Measurements from ENCODE around the gene TCF20.

The TCF20 gene

GRCh38 chr22:42269432-42270175 lies 849 bp downstream of the TCF20 start:
- Histone ChIP-seq H3K9ac (ENCODE audit: low read length) (peak overlapping the region; percentile 91), H3K79me2 (ENCODE audit: control insufficient read depth, insufficient read depth, low read length) (peaks cover 38% of the 10 kb centered on the region), H3K79me1 (ENCODE audit: low read length) (peaks cover 12% of the 10 kb centered on the region), H3K56ac (ENCODE audit: low read length) (peak overlapping the region; percentile 91), H3K27ac (ENCODE audit: low read depth, low read length) (peak overlapping the region; percentile 96), H4K8ac (ENCODE audit: low read depth, low read length) (peak overlapping the region; percentile 77), H3K27me3 (ENCODE audit: insufficient read depth, low read length, poor library complexity) (no peaks in the 10 kb centered on the region), H3K36me3 (ENCODE audit: control insufficient read depth, insufficient read depth, low read length) (no peaks in the 10 kb centered on the region), H3K4me2 (ENCODE audit: low read length) (peak overlapping the region; percentile 52), H4K5ac (ENCODE audit: low read length) (no peak overlapping the region), H2BK120ac (ENCODE audit: low read depth, low read length) (no peak overlapping the region), H3K4me1 (ENCODE audit: control insufficient read depth, low read depth, low read length) (peaks cover 12% of the 10 kb centered on the region), H2BK5ac (ENCODE audit: low read length) (no peak overlapping the region), H2BK15ac (replicated peaks; ENCODE audit: low read depth) (no peak overlapping the region), H2AK5ac (ENCODE audit: low read length) (no peak overlapping the region), H3K23ac (ENCODE audit: low read length) (no peak overlapping the region), H3K4ac (ENCODE audit: low read depth, low read length) (peak overlapping the region; percentile 95), H3K4me3 (ENCODE audit: low read length) (peak overlapping the region; percentile 75), H3K18ac (ENCODE audit: low read length) (peak overlapping the region; percentile 88)
- peak; percentile 83 for DNase-seq
- WGBS (ENCODE audit: extremely low coverage, insufficient coverage, low lambda C conversion rate), result no CpG with 5 or more reads among the region's 70 CpGs

DNA sequence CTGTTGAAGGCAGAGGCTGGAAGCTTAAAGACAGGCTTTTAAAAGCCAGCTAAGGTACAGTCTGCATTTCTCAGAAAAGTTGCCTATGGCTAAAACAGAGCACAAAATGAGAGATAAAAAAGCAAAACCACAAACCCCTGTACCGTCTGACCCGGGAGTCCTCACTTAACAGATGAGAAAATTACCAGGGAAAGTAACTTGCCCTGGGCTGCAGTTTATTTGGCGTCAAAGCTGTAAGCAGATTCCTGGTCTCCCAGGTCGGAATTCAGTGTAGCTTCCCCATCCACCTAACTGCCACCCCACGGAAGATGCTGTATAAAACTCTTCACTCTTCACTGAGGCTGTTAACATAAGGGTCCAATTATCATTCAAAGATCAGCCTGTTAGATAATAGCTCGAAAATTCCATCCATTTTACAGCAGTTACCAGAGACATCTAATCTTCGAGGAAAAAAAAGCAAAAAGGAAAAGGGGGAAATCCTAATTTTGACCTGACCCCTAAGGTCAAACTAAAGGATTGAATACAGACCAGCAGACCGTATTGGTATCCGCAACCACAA lies 1.5 kb downstream of the TCF20 start:
- Histone ChIP-seq H3K56ac (ENCODE audit: low read length) (peak overlapping the region; percentile 91), H3K4me1 (ENCODE audit: control insufficient read depth, low read depth, low read length) (peaks cover 10% of the 10 kb centered on the region), H2AK5ac (ENCODE audit: low read length) (no peak overlapping the region), H3K27me3 (ENCODE audit: insufficient read depth, low read length, poor library complexity) (no peaks in the 10 kb centered on the region), H3K9ac (ENCODE audit: low read length) (peak overlapping the region; percentile 91), H3K27ac (ENCODE audit: low read depth, low read length) (peak overlapping the region; percentile 96), H2BK120ac (ENCODE audit: low read depth, low read length) (no peak overlapping the region), H3K79me2 (ENCODE audit: control insufficient read depth, insufficient read depth, low read length) (peaks cover 43% of the 10 kb centered on the region), H2BK5ac (ENCODE audit: low read length) (no peak overlapping the region), H3K18ac (ENCODE audit: low read length) (no peak overlapping the region), H4K8ac (ENCODE audit: low read depth, low read length) (no peak overlapping the region), H3K4me2 (ENCODE audit: low read length) (peak overlapping the region; percentile 52), H3K4me3 (ENCODE audit: low read length) (peak overlapping the region; percentile 75), H4K5ac (ENCODE audit: low read length) (no peak overlapping the region), H3K4ac (ENCODE audit: low read depth, low read length) (no peak overlapping the region), H3K23ac (ENCODE audit: low read length) (no peak overlapping the region), H3K79me1 (ENCODE audit: low read length) (peaks cover 15% of the 10 kb centered on the region), H3K36me3 (ENCODE audit: control insufficient read depth, insufficient read depth, low read length) (no peaks in the 10 kb centered on the region), H2BK15ac (replicated peaks; ENCODE audit: low read depth) (no peak overlapping the region)
- DNase-seq, result no peak
- no CpG with 5 or more reads among the region's 9 CpGs for WGBS (ENCODE audit: extremely low coverage, insufficient coverage, low lambda C conversion rate)

- Histone ChIP-seq H3K27me3 (ENCODE audit: insufficient read depth, low read length, poor library complexity) (no peaks in the 10 kb centered on the region), H3K36me3 (ENCODE audit: control insufficient read depth, insufficient read depth, low read length) (no peaks in the 10 kb centered on the region), H3K23ac (ENCODE audit: low read length) (no peak overlapping the region), H3K18ac (ENCODE audit: low read length) (no peak overlapping the region), H2AK5ac (ENCODE audit: low read length) (no peak overlapping the region), H3K27ac (ENCODE audit: low read depth, low read length) (no peak overlapping the region), H3K4ac (ENCODE audit: low read depth, low read length) (no peak overlapping the region), H3K4me1 (ENCODE audit: control insufficient read depth, low read depth, low read length) (peaks cover 7% of the 10 kb centered on the region), H2BK120ac (ENCODE audit: low read depth, low read length) (no peak overlapping the region), H3K9ac (ENCODE audit: low read length) (no peak overlapping the region), H3K4me2 (ENCODE audit: low read length) (no peak overlapping the region), H4K8ac (ENCODE audit: low read depth, low read length) (no peak overlapping the region), H2BK15ac (replicated peaks; ENCODE audit: low read depth) (no peak overlapping the region), H3K79me1 (ENCODE audit: low read length) (peaks cover 37% of the 10 kb centered on the region), H2BK5ac (ENCODE audit: low read length) (no peak overlapping the region), H3K56ac (ENCODE audit: low read length) (no peak overlapping the region), H3K79me2 (ENCODE audit: control insufficient read depth, insufficient read depth, low read length) (peaks cover 75% of the 10 kb centered on the region), H4K5ac (ENCODE audit: low read length) (no peak overlapping the region), H3K4me3 (ENCODE audit: low read length) (no peak overlapping the region)
- DNase-seq, result no peak
- no CpG with 5 or more reads among the region's 2 CpGs for WGBS (ENCODE audit: extremely low coverage, insufficient coverage, low lambda C conversion rate)
These were observed 5.1 kb downstream of the TCF20 start for GRCh38 chr22:42265321-42265720.

DNA sequence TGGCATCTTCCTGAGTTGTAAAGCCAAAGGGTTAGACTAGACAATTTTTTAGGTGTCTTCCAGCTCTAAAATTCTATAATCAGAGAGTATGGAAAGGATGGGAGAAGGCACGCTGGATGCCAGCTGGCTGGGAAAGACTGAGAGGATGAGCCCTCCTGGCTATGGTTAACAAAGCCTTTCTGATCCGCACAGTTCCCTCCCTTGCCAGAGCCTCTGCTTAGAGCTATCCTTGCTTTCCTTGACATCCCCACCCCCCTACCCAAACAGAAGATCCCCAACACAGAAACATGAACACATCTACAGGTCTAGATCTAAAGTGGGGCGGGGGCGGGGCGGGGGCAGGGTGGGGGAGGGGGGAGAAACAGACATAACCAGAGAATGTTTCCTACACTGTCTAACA lies 6.5 kb downstream of the TCF20 start:
- no CpG with 5 or more reads among the region's 5 CpGs for WGBS (ENCODE audit: extremely low coverage, insufficient coverage, low lambda C conversion rate)
- Histone ChIP-seq H3K79me1 (ENCODE audit: low read length) (peaks cover 43% of the 10 kb centered on the region), H3K4me2 (ENCODE audit: low read length) (no peak overlapping the region), H4K5ac (ENCODE audit: low read length) (no peak overlapping the region), H3K79me2 (ENCODE audit: control insufficient read depth, insufficient read depth, low read length) (peaks cover 82% of the 10 kb centered on the region), H3K27ac (ENCODE audit: low read depth, low read length) (no peak overlapping the region), H3K23ac (ENCODE audit: low read length) (no peak overlapping the region), H2BK15ac (replicated peaks; ENCODE audit: low read depth) (no peak overlapping the region), H2AK5ac (ENCODE audit: low read length) (no peak overlapping the region), H3K36me3 (ENCODE audit: control insufficient read depth, insufficient read depth, low read length) (no peaks in the 10 kb centered on the region), H2BK5ac (ENCODE audit: low read length) (no peak overlapping the region), H3K56ac (ENCODE audit: low read length) (no peak overlapping the region), H2BK120ac (ENCODE audit: low read depth, low read length) (no peak overlapping the region), H3K4me1 (ENCODE audit: control insufficient read depth, low read depth, low read length) (peaks cover 9% of the 10 kb centered on the region), H3K9ac (ENCODE audit: low read length) (no peak overlapping the region), H3K4ac (ENCODE audit: low read depth, low read length) (no peak overlapping the region), H4K8ac (ENCODE audit: low read depth, low read length) (no peak overlapping the region), H3K4me3 (ENCODE audit: low read length) (no peak overlapping the region), H3K18ac (ENCODE audit: low read length) (no peak overlapping the region), H3K27me3 (ENCODE audit: insufficient read depth, low read length, poor library complexity) (no peaks in the 10 kb centered on the region)
- no peak for DNase-seq

DNA sequence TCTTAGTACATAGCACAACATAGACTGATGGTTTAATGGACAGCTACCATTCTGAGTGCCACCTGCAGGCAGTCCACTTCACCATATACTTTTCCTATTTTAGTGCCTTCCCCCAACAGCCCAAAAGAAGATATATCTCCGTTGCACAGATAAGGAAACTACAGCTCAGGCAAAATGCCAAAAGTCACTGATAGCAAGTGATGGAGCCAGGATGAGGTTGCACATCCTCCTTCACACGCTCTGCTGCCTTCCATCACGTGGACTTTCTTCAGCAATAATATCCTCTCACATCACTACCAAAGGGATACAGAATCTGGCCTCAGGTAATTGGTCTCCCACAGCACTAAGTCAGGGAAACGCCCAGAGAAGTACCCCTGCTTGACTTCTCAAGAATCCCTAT lies 7.5 kb downstream of the TCF20 start:
- H3K18ac ChIP-seq (ENCODE audit: low read length), result no peak overlapping the region
- H3K79me2 ChIP-seq (ENCODE audit: control insufficient read depth, insufficient read depth, low read length), result peaks cover 78% of the 10 kb centered on the region
- H3K4me3 ChIP-seq (ENCODE audit: low read length), result no peak overlapping the region
- no peak overlapping the region for H3K4ac ChIP-seq (ENCODE audit: low read depth, low read length)
- peaks cover 40% of the 10 kb centered on the region for H3K79me1 ChIP-seq (ENCODE audit: low read length)
- H3K9ac ChIP-seq (ENCODE audit: low read length), result no peak overlapping the region
- H3K27ac ChIP-seq (ENCODE audit: low read depth, low read length), result no peak overlapping the region
- H3K23ac ChIP-seq (ENCODE audit: low read length), result no peak overlapping the region
- H2BK15ac ChIP-seq (replicated peaks; ENCODE audit: low read depth), result no peak overlapping the region
- DNase-seq, result no peak
- H3K27me3 ChIP-seq (ENCODE audit: insufficient read depth, low read length, poor library complexity), result no peaks in the 10 kb centered on the region
- no peak overlapping the region for H2BK120ac ChIP-seq (ENCODE audit: low read depth, low read length)
- H4K5ac ChIP-seq (ENCODE audit: low read length), result no peak overlapping the region
- no peak overlapping the region for H2AK5ac ChIP-seq (ENCODE audit: low read length)
- no peak overlapping the region for H3K4me2 ChIP-seq (ENCODE audit: low read length)
- H3K36me3 ChIP-seq (ENCODE audit: control insufficient read depth, insufficient read depth, low read length), result no peaks in the 10 kb centered on the region
- no peak overlapping the region for H4K8ac ChIP-seq (ENCODE audit: low read depth, low read length)
- no CpG with 5 or more reads among the region's 4 CpGs for WGBS (ENCODE audit: extremely low coverage, insufficient coverage, low lambda C conversion rate)
- no peak overlapping the region for H3K56ac ChIP-seq (ENCODE audit: low read length)
- peaks cover 5% of the 10 kb centered on the region for H3K4me1 ChIP-seq (ENCODE audit: control insufficient read depth, low read depth, low read length)
- H2BK5ac ChIP-seq (ENCODE audit: low read length), result no peak overlapping the region
